Forelimb muscle (tissue), 1 donor: ENCODE data around the gene GDF7. TPM values are rescaled to one million over a fixed set of nuclear protein-coding genes. Genes with fewer than 3 reads are reported as not detected.

Source experiments
- DNase-seq: peaks from one replicate; pipeline ENCODE4 v3.0.0-alpha.2; 2013; ENCODE audit warnings: low read depth
- polyA plus RNA-seq: library from polyadenylated mRNA; unstranded; fragments of 120-200 nt; gene quantifications from one replicate; pipeline ENCODE4 v1.2.1, GENCODE V29; 2013; ENCODE audit not compliant: insufficient read length

The GDF7 gene
- 0.66 TPM for polyA plus RNA-seq

- DNase-seq = no peak
These were observed at the start of gene GDF7 for GRCh38 chr2:20666304-20667150. Gene GDF7 (plus strand): TSS chr2:20667144. CDS start chr2:20667240, 96 bp downstream.

GRCh38 chr2:20617892-20618467 is 49.0 kb upstream of the GDF7 start:
- DNase-seq = peak; percentile 93

- DNase-seq = no peak
These were observed 48.5 kb upstream of the GDF7 start for GRCh38 chr2:20618468-20618885.

GRCh38 chr2:20618886-20619521 is 47.9 kb upstream of the GDF7 start:
- DNase-seq = no peak

GRCh38 chr2:20619624-20620024 is 47.3 kb upstream of the GDF7 start:
- no peak for DNase-seq

- DNase-seq = no peak
These were observed 46.7 kb upstream of the GDF7 start for GRCh38 chr2:20620271-20620681.

GRCh38 chr2:20620696-20621365 is 46.1 kb upstream of the GDF7 start:
- no peak for DNase-seq

GRCh38 chr2:20621366-20622295 is 45.3 kb upstream of the GDF7 start:
- DNase-seq = no peak

GRCh38 chr2:20622296-20622686 is 44.7 kb upstream of the GDF7 start:
- DNase-seq = no peak

GRCh38 chr2:20622731-20623130 is 44.2 kb upstream of the GDF7 start:
- DNase-seq = no peak

GRCh38 chr2:20623241-20623640 is 43.7 kb upstream of the GDF7 start:
- DNase-seq = no peak

- no peak for DNase-seq
These were observed 43.2 kb upstream of the GDF7 start for GRCh38 chr2:20623741-20624155.

- DNase-seq = no peak
These were observed 42.6 kb upstream of the GDF7 start for GRCh38 chr2:20624156-20624883.

- DNase-seq = no peak
These were observed 42.0 kb upstream of the GDF7 start for GRCh38 chr2:20624884-20625485.

- DNase-seq = no peak
These were observed 41.2 kb upstream of the GDF7 start for GRCh38 chr2:20625491-20626391.

- DNase-seq = no peak
These were observed 40.6 kb upstream of the GDF7 start for GRCh38 chr2:20626392-20626697.

GRCh38 chr2:20626698-20627513 is 40.0 kb upstream of the GDF7 start:
- no peak for DNase-seq

GRCh38 chr2:20627712-20628380 is 39.1 kb upstream of the GDF7 start:
- no peak for DNase-seq
